Measurements from ENCODE around the gene REXO4. TPM values are rescaled to one million over a fixed set of nuclear protein-coding genes. Genes with fewer than 3 reads are reported as not detected.
A peak's percentile ranks its signal among the peaks of the same experiment; 100 is the strongest.

REXO4 gene
- total and polyA plus RNA-seq, 2 of the 13 experiments (the other 11 are each of a cell fraction or from before 2014, with no cell fraction given): 18.5 to 30.4 TPM

DNA sequence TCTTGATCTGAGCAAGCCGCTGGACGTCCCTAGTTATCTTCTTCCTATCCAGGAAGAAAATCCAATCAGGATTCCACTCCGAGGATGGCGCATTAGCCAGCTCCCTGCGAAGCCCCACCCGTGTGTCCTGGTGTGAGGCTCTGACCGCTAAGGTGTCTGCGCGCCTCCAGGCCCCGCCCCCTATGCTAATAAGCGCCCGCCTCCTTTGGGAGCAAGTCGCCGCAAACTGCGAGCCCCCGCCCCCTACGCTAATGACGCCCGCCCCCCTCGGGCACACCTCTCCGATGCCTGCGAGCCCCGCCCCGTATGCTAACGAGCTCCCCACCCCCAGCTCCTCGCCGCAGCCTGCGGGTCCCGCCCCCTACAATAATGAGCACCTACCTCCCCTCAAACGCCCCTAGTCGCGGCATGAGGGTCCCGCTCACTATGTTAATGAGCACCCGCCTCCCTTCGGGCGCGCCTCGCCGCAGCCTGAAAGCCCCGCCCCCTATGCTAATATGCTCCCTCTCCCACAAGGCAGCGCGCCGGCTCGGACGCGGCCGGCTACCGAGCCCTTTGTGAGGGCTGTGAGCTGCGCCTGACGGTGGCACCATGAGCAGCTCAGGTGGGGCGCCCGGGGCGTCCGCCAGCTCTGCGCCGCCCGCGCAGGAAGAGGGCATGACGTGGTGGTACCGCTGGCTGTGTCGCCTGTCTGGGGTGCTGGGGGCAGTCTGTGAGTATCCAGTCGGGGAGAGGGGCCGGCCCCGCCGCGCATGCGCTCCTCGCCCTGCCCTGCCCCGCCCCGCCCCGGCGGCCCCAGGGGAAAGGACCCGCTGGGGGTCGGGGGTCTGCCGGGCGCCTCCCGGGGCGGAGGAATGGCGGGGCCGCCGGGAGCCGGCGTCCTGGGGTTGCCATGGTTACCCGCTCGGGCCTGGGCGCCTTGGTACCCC, 41.9 kb upstream of the REXO4 start, which contains the start of gene CACFD1 (continued):
- TF ChIP-seq NRL (CRISPR knock-in tag; IDR thresholded peaks at IDR 0.05; ENCODE audit: borderline replicate concordance): no peak
- peak; percentile 37 for TF ChIP-seq POLR2AphosphoS5 (IDR thresholded peaks at IDR 0.05; ENCODE audit: low read depth, low read length)
- TF ChIP-seq, protein P1, sequence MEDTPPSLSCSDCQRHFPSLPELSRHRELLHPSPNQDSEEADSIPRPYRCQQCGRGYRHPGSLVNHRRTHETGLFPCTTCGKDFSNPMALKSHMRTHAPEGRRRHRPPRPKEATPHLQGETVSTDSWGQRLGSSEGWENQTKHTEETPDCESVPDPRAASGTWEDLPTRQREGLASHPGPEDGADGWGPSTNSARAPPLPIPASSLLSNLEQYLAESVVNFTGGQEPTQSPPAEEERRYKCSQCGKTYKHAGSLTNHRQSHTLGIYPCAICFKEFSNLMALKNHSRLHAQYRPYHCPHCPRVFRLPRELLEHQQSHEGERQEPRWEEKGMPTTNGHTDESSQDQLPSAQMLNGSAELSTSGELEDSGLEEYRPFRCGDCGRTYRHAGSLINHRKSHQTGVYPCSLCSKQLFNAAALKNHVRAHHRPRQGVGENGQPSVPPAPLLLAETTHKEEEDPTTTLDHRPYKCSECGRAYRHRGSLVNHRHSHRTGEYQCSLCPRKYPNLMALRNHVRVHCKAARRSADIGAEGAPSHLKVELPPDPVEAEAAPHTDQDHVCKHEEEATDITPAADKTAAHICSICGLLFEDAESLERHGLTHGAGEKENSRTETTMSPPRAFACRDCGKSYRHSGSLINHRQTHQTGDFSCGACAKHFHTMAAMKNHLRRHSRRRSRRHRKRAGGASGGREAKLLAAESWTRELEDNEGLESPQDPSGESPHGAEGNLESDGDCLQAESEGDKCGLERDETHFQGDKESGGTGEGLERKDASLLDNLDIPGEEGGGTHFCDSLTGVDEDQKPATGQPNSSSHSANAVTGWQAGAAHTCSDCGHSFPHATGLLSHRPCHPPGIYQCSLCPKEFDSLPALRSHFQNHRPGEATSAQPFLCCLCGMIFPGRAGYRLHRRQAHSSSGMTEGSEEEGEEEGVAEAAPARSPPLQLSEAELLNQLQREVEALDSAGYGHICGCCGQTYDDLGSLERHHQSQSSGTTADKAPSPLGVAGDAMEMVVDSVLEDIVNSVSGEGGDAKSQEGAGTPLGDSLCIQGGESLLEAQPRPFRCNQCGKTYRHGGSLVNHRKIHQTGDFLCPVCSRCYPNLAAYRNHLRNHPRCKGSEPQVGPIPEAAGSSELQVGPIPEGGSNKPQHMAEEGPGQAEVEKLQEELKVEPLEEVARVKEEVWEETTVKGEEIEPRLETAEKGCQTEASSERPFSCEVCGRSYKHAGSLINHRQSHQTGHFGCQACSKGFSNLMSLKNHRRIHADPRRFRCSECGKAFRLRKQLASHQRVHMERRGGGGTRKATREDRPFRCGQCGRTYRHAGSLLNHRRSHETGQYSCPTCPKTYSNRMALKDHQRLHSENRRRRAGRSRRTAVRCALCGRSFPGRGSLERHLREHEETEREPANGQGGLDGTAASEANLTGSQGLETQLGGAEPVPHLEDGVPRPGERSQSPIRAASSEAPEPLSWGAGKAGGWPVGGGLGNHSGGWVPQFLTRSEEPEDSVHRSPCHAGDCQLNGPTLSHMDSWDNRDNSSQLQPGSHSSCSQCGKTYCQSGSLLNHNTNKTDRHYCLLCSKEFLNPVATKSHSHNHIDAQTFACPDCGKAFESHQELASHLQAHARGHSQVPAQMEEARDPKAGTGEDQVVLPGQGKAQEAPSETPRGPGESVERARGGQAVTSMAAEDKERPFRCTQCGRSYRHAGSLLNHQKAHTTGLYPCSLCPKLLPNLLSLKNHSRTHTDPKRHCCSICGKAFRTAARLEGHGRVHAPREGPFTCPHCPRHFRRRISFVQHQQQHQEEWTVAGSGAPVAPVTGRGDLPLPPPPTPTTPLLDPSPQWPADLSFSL (CRISPR knock-in tag; IDR thresholded peaks at IDR 0.05): no peak
- no peak; the same call in 1 of the 2 replicates for TF ChIP-seq ATF2 (CRISPR knock-in tag; IDR thresholded peaks at IDR 0.05)
- TF ChIP-seq ZFY (CRISPR knock-in tag; IDR thresholded peaks at IDR 0.05): peak; percentile 29; the same call in 1 of the 2 replicates
- no peak for TF ChIP-seq NR1H2 (CRISPR knock-in tag; IDR thresholded peaks at IDR 0.05; ENCODE audit: borderline replicate concordance, low read depth)
- TF ChIP-seq ZFP36 (IDR thresholded peaks at IDR 0.05; ENCODE audit: borderline replicate concordance, low read depth, low read length, partially characterized antibody): no peak
- 0 out of 2 replicates have a peak, but pooled peaks have one; percentile 33 for TF ChIP-seq ZBTB21 (CRISPR knock-in tag; IDR thresholded peaks at IDR 0.05)
- TF ChIP-seq, protein P2, sequence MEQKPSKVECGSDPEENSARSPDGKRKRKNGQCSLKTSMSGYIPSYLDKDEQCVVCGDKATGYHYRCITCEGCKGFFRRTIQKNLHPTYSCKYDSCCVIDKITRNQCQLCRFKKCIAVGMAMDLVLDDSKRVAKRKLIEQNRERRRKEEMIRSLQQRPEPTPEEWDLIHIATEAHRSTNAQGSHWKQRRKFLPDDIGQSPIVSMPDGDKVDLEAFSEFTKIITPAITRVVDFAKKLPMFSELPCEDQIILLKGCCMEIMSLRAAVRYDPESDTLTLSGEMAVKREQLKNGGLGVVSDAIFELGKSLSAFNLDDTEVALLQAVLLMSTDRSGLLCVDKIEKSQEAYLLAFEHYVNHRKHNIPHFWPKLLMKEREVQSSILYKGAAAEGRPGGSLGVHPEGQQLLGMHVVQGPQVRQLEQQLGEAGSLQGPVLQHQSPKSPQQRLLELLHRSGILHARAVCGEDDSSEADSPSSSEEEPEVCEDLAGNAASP (CRISPR knock-in tag; IDR thresholded peaks at IDR 0.05; ENCODE audit: borderline replicate concordance): peak; percentile 52; the same call in 1 of the 2 replicates
- TF ChIP-seq TAF15 (IDR thresholded peaks at IDR 0.05; ENCODE audit: low read depth, low read length, poor library complexity, severe bottlenecking): peak; percentile 90
- no peak for TF ChIP-seq GATA4 (IDR thresholded peaks at IDR 0.05; ENCODE audit: borderline replicate concordance, low read depth)
- peak; percentile 50 for TF ChIP-seq AGO2 (optimal IDR thresholded peaks at IDR 0.05; ENCODE audit: low read depth, low read length)
- TF ChIP-seq ZNF784 (CRISPR knock-in tag; IDR thresholded peaks at IDR 0.05; ENCODE audit: borderline replicate concordance): peak; percentile 31; the same call in 1 of the 2 replicates
- peak; percentile 50; the same call in 1 of the 2 replicates for TF ChIP-seq SUZ12 (IDR thresholded peaks at IDR 0.05; ENCODE audit: low read depth, low read length)
- peak; percentile 20; the same call in 1 of the 2 replicates for TF ChIP-seq YEATS4 (CRISPR knock-in tag; IDR thresholded peaks at IDR 0.05; ENCODE audit: borderline replicate concordance)
- peak; percentile 24; the same call in 1 of the 2 replicates for TF ChIP-seq NFYB (CRISPR knock-in tag; IDR thresholded peaks at IDR 0.05)
- peak; percentile 58 for TF ChIP-seq SRSF1 (optimal IDR thresholded peaks at IDR 0.05; ENCODE audit: low read depth, low read length)
- 0 out of 2 replicates have a peak, but pooled peaks have one; percentile 10 for TF ChIP-seq EED (CRISPR knock-in tag; IDR thresholded peaks at IDR 0.05)
